GM19238 (cell line): ENCODE measurements around the gene OBSCN.

Source experiments
- DNase-seq: peaks from one replicate; pipeline ENCODE4 v3.0.0; 2011; ENCODE audit warnings: low spot score; ENCODE audit not compliant: insufficient read length

Gene OBSCN

DNA sequence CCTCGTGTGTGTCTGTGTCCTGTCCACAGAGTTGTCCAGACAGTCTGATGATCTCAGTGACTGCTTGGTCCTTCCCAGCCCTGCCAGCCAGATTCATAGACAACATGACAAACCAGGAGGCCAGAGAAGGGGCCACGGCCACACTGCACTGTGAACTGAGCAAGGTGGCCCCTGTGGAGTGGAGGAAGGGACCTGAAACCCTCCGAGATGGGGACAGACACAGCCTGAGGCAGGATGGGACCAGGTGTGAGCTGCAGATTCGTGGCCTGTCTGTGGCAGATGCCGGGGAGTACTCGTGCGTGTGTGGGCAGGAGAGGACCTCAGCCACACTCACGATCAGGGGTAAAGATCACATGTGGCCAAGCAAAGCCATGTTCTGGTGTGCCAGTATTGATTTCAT lies 96.4 kb downstream of the OBSCN start:
- no peak for DNase-seq

DNA sequence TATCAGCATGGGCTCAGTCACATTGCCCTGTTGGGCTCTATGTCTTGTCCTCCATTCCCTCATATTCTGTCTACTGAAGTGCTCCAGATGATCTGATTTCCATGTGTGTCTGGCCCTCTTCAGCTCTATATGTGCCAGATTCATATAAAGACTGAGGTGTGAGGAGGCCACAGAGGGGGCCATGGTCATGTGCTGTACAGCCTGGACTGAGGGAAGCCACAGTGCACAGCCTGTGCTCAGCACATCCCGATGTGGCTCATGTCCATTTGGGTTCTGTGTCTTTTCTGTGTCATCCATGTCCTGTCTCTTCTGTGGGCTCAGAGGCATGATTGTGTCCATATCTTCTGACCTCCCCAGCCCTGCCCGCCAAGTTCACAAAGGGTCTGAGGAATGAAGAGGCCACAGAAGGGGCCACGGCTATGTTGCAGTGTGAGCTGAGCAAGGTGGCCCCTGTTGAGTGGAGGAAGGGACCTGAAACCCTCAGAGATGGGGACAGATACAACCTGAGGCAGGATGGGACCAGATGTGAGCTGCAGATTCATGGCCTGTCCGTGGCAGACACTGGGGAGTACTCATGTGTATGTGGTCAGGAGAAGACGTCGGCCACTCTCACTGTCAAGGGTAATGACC lies 97.0 kb downstream of the OBSCN start:
- DNase-seq: no peak

DNA sequence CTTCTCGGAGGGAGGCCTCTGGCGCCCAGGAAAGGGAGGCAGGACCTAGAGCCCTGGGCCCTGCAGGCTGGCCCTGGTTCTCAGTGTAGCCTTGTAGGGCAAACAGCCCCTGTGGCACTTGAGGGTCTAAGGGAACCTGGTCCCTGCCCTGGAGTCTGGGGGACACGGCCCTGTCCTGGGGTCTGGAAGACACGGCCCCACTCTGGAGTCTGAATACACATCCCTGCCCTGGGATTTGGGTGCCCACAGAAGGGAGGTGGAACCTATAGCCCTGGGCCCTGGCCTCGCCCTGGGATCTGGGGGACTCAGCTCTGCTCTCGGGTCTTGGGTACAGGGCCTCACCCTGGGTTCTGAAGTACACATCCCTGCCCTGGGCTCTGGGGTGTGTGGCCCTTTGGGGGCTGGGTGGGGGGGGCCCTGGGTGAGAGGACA lies 97.9 kb downstream of the OBSCN start:
- no peak for DNase-seq

DNA sequence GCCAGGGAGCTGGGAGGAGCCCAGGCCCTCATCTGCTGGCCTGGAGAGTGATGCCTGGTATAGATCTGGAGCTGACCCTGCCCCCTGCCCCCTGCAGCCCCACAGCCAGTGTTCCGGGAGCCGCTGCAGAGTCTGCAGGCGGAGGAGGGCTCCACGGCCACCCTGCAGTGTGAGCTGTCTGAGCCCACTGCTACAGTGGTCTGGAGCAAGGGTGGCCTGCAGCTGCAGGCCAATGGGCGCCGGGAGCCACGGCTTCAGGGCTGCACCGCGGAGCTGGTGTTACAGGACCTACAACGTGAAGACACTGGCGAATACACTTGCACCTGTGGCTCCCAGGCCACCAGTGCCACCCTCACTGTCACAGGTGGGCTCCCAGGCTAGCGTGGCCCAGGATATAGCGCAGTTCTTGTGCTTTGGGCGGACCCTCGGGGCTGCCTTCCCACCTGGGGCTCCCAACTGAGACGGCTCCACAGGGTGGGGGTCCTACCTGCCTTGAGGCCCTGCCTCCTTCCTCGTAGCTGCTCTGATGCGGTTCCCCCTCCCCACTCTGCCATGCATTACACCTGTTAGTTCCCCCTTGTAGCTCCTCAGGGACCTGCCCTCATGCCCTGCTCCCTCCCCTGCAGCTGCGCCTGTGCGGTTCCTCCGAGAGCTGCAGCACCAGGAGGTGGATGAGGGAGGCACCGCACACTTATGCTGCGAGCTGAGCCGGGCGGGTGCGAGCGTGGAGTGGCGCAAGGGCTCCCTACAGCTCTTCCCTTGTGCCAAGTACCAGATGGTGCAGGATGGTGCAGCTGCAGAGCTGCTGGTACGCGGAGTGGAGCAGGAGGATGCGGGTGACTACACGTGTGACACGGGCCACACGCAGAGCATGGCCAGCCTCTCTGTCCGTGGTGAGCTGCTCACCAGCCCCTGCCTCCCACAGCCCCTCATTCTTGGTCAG lies 98.7 kb downstream of the OBSCN start:
- DNase-seq: no peak

DNA sequence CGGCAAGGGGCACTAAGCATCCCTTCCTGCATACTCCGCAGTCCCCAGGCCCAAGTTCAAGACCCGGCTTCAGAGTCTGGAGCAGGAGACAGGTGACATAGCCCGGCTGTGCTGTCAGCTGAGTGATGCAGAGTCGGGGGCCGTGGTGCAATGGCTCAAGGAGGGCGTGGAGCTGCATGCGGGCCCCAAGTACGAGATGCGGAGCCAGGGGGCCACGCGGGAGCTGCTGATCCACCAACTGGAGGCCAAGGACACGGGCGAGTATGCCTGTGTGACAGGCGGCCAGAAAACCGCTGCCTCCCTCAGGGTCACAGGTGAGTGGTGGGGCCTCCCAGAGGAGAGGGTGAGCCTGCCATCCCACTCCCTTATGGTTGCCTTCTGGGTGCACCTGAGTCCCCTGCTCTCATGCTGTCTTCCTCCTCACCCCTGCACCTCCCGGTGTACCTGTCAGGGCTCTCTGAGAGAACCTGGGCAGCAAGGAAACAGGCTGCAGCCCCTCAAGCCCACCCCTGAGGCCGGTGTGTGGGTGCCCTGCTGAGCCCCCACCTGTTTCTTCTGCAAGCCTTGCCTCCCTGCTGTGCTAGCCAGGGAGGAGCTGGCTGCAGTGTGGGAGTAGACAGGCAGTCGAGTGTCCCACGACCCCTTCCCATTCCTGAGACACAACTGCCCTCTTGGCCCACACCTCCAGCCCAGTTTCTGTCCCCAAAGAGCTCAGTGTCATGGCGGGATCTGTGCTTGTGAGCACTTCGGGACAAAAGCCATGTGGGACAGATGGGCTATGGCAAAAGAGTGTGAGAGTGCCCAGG lies 99.6 kb downstream of the OBSCN start:
- DNase-seq: no peak

DNA sequence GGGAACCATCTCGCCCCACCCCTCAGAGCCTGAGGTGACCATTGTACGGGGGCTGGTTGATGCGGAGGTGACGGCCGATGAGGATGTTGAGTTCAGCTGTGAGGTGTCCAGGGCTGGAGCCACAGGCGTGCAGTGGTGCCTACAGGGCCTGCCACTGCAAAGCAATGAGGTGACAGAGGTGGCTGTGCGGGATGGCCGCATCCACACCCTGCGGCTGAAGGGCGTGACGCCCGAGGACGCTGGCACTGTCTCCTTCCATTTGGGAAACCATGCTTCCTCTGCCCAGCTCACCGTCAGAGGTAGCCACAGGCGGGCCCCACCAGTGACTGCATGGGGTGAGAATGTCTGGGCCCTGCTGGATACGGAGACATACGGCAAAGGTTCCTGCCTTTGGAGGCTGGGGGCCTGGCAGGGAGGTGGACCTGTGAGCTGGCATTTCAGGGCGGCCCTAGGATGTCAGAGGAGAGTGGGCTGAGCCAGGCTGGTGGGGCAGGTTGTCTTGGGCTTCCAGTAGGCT lies 100.3 kb downstream of the OBSCN start:
- DNase-seq: no peak

DNA sequence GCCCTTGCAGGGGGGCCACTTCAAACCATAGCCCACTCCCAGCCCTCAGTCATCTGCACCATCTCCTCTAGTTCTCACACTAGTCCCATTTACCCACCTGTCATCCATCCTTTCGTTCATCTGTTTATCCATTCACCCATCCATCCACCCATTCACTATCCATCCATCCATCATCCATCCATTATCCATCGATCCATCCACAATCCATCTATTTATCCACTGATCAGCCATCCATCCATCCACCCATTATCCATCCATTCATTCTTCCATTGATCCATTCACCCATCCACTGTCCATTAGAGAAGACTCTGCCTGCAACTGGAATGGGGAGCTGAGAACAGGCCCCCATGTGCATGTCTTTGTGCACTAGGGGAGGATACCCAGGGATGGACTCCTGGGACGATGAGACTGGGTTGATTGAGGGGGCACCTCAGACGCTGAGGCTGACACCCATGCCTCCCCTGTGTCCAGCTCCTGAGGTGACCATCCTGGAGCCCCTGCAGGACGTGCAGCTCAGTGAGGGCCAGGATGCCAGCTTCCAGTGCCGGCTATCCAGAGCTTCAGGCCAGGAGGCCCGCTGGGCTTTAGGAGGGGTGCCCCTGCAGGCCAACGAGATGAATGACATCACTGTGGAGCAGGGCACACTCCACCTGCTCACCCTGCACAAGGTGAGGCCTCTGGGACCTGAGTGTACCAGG lies 100.9 kb downstream of the OBSCN start:
- DNase-seq: no peak

DNA sequence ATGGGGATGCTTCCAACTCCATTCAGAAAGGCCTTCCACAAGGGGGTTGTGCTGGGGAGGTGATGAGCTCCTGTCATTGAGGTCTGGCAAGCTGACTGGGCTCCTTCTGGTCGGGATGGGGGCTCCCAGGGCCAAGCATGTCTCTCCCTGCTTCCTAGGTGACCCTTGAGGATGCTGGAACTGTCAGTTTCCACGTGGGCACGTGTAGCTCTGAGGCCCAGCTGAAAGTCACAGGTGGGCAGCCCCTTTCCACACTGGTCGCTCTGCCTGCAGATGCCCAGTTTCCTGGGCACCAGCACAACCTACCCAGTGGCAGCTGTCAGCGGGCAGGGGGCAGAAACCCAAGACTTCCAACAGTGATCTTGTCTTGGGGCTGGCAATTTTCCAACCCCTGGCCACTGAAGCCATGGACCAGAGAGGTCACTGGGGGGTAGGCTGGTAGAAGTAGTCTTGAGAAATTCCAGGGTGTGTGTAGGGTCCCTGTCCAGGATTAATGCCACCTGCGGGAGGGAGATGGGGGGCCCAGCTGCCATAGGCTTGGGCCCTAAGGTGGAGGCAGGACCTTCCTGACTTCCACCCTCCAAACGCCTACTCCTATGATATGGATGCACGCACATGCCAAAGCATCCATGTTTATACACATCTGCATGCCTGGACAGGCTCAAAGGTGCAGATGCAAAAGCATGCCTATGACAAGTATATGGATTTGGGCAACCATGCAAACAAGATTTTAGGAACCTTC lies 101.7 kb downstream of the OBSCN start:
- no peak for DNase-seq

DNA sequence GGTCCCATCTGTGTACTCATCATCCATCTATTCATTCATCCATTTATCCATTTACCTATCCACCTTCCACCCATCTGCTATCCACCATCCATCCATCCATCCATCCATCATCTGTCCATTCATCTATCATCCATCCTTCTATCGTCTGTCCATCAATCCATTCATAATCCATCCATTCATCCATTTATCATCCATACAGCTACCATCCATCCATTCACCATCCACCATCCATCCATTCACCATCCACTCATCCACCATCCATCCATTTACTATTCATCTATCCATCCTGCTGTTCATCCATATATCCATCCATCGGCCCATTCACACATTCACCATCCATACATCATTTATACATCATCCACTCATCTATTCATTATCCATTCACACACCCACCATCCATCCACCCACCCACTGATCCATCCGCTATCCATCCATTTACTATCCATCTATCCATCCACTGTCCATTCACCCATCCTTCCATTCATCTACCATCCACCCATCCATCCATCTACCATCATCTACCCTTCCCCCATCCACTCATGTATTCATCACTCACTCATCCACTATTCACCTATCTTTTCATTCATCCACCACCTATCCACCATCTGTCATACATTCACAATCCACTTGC lies 102.4 kb downstream of the OBSCN start:
- DNase-seq: no peak

DNA sequence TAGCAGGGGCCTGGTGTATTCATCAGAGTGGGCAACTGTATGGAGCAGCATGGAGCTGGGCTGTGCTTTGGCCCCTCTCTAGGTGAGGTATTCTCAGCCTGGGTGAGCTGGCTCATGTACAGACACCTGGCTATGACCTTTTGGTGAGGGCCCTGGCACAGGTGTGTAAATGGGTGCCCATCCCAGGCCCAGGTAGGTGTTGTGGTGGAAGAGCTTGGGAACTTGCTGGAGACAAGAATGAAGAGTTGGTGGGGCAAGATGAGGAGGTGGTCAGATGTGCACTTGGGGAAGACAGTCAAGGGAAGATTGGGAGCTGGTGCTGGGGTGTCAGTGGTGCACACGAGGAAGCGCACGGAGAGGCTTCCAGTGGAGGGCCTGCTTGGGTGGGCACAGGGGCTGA lies 103.2 kb downstream of the OBSCN start:
- no peak for DNase-seq

DNA sequence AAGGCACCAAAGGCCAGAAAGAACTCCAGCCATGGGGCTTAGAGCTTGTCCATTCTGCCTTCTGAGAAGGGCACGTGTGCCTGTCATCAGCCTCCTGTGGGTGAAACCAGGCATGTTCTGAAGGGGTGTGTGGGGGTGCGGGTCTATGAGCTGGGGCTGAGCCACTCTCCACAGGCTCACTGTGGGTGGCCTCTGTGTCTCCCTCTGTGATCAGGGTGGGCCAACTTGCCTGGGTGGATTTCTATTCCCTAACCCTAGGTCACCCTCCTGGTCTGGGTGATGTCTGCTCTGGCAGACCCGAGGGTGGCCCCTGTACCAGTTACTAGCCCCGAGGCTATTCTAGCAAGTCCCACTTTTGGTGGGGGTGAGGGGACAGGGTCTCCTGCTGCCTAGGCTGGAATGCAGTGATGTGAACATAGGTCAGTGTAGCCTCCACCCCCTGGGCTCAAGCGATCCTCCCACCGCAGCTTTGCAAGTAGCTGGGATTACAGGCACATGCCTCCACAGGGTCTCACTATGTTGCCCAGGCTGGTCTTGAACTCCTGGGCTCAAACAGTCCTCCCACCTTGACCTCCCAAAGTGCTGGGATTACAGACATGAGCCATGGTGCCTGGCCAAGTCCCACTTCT lies 104.4 kb downstream of the OBSCN start:
- DNase-seq: no peak

DNA sequence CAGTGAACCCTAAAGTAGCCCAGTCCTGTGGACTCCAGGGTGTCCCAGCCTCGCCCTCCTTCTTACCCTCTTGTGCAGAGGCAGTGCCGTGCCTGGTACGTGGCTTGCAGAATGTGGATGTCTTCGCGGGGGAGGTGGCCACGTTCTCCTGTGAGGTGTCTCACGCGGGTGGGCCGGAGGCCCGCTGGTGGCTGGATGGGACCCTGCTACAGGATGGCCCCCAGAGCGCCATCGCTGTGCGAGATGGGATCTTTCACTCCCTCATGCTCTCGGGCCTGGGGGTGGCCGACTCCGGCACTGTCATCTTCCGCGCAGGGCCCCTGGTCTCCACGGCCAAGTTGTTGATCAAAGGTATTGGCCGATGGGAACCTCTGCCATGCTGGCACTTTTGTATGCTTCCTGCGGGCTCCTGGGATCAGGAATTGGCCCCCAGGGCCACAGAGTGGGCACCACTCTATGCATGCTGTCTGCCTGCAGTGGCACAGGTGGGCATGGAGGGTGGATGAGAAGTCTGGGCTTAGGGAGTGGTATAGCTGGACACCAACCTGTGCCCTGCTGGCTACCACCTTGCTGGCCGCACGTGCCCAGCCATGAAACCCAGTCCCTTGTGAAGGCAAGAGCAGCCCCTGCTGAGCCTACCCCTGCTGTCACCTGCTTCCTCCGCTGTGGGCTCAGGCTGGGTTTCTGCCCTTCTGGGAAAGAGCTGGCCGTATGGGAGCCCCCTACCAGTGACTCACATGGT lies 105.9 kb downstream of the OBSCN start:
- DNase-seq: no peak

DNA sequence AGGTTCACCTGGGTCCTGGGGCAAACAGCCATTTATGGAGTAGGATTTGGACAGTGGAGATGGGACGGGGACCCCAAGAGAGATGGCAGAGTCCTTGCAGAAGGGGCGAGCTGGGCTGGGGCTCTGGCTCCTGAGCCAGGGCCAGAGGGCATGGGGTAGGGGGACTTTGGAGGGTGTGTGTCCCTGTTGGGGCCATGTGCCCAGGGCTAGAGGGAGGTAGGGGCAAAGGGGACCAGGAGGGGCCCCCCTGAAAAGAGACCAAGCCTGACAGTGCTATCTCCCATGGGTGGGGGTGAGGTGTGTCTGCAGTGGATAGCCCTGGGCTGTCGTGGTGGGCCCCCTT lies 106.4 kb downstream of the OBSCN start:
- DNase-seq: no peak

DNA sequence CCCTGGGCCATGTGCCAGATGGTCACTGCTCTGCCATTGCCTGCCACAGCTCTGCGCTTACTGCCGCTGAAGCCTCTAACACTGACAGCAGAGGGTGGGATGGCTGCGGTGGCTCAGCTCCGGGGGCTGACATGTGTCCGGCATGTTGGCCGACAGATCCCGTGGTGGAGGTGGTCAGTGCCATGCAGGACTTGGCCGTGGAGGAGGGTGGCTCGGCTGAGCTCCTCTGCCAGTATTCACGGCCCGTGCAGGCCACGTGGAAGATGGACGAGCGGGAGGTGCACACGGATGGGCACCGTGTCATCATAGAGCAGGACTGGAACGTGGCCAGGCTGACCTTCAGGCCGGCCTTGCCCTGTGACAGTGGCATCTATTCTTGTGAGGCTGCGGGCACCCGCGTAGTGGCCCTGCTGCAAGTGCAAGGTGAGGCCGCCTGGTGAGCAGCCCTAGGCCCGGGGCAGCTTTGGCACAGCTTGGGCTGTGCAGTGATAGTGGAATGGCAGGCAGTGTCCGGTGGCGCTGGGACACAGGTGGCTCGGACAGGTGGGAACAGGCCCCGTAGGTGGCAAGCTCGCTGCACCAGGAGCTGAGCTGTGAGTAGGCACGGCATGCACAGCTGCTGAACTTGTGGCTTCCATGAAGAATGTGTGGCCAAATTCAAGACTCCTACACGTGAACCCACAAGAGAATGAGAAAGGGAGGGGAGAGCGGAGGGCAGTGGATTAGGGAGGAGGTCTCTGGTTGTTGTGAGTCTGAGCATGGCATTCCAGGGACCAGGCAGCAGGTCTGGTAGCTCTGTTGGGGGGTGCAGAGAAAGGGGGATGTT lies 107.0 kb downstream of the OBSCN start:
- DNase-seq: no peak

DNA sequence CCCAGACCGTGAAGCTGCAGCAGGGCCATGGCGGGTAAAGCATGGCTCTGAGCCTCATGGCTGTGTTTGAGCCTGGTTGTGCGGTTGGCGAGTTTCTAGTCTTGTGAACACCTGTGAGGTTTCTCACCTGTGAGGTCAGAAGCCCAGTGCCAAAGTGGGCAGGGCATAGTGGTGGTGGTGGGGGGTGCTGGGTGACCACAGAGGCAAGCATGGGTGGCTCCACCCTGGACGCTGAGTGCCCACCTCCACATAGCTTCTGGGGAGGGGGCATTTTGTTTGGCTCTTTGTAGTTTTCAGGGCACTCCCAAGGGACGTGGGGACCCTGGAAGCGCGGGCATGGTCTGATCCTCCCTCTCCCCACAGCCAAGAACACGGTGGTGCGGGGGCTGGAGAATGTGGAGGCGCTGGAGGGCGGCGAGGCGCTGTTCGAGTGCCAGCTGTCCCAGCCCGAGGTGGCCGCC lies 107.7 kb downstream of the OBSCN start:
- DNase-seq: no peak

DNA sequence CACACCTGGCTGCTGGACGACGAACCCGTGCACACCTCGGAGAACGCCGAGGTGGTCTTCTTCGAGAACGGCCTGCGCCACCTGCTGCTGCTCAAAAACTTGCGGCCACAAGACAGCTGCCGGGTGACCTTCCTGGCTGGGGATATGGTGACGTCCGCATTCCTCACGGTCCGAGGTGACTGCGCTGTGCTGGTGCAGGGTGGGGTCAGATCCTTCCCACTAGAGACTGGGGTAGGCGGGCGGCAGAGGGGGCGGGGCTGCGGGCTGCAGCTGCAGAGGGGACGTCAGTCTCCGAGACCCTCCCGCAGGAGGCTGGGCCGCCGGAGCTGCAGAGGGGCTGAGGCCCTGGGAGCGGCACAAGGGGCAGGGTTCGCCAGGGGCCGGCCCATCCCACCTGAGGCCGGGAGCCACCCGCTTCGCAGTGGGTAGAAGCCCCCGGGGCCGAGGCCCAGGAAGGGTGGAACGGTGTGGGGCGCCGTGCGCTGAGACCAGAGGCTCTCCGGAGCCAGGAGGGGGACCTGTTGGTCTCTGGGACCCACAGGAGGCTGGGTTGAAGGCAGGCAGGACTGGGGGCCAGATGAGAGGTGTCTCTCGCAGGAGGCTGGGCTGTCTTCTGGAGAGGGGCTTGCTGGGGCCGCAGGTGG lies 108.2 kb downstream of the OBSCN start:
- no peak for DNase-seq

DNA sequence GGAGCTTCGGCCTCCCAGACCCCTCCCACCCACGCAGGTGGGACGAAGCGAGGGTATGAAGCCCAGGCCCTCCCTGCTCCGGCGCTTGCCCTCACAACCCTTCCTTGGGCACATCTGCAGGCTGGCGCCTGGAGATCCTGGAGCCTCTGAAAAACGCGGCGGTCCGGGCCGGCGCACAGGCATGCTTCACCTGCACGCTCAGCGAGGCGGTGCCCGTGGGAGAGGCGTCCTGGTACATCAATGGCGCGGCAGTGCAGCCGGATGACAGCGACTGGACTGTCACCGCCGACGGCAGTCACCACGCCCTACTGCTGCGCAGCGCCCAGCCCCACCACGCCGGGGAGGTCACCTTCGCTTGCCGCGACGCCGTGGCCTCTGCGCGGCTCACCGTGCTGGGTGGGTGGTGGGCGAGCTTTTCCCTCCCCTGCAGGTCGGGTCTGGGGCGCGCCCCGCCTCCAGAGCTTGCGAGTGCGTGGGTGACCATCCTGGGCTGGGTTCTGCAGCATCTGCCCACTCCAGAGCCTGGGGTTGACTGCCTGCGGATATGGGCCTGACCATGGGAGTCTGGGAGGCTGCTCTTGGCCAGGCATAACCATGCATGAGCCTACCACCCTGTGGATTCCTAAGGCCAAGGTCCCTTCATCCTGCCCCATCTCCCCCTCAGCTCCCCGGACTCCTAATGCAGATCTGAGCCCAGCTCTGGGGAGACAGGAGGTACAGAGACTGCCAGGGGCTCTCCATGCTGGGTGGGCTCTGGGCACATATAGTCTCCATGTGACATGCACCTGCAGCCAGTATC lies 108.9 kb downstream of the OBSCN start:
- no peak for DNase-seq
